H9 (cell line): ENCODE data around the gene AGO3. TPM values are rescaled to one million over a fixed set of nuclear protein-coding genes. Genes with fewer than 3 reads are reported as not detected.

ENCODE experiments used
- DNase-seq: peaks from one replicate; pipeline ENCODE4 v3.0.0-alpha.2; 2017
- H2AFZ ChIP-seq: one replicate; pipeline ENCODE4 v1.6.1; 2013; ENCODE audit warnings: mild to moderate bottlenecking, low read length, control low read depth, moderate library complexity
- H2AK5ac ChIP-seq: 2 replicates; pipeline ENCODE4 v1.6.1; 2013; ENCODE audit warnings: low read length, control low read depth, mixed read lengths; ENCODE audit not compliant: insufficient read length
- H2BK120ac ChIP-seq: one replicate; pipeline ENCODE4 v1.6.1; 2013; ENCODE audit warnings: low read depth, mild to moderate bottlenecking, low read length, control low read depth, inconsistent platforms; ENCODE audit not compliant: poor library complexity, severe bottlenecking
- H2BK12ac ChIP-seq: 2 replicates; pipeline ENCODE4 v1.6.1; 2013; ENCODE audit warnings: low read length, control low read depth, mixed read lengths, low read depth; ENCODE audit not compliant: insufficient read length
- H2BK15ac ChIP-seq: 2 replicates; pipeline ENCODE4 v1.6.1; 2013; ENCODE audit warnings: low read depth, low read length, control low read depth
- H2BK20ac ChIP-seq: one replicate; pipeline ENCODE4 v1.6.1; 2013; ENCODE audit warnings: low read depth, mild to moderate bottlenecking, low read length, control low read depth, inconsistent platforms; ENCODE audit not compliant: poor library complexity, severe bottlenecking
- H2BK5ac ChIP-seq: 2 replicates; pipeline ENCODE4 v1.6.1; 2013; ENCODE audit warnings: low read length, control low read depth, mixed read lengths; ENCODE audit not compliant: insufficient read length
- H3K14ac ChIP-seq: 2 replicates; pipeline ENCODE4 v1.6.1; 2013; ENCODE audit warnings: low read length, control low read depth; ENCODE audit not compliant: insufficient read depth
- H3K18ac ChIP-seq: 2 replicates; pipeline ENCODE4 v1.6.1; 2013; ENCODE audit warnings: low read depth, mild to moderate bottlenecking, mixed read lengths, low read length, control low read depth; ENCODE audit not compliant: insufficient read length
- H3K23ac ChIP-seq: 2 replicates; pipeline ENCODE4 v1.6.1; 2013; ENCODE audit warnings: low read length, control low read depth, mixed read lengths, low read depth; ENCODE audit not compliant: insufficient read length
- H3K23me2 ChIP-seq: 2 replicates; pipeline ENCODE4 v1.6.1; 2013; ENCODE audit warnings: low read depth, mild to moderate bottlenecking, mixed read lengths, low read length, control low read depth; ENCODE audit not compliant: insufficient read length, poor library complexity, severe bottlenecking
- H3K27ac ChIP-seq: 2 replicates; pipeline ENCODE4 v1.5.1; 2013; ENCODE audit warnings: low read length, control low read depth, mixed read lengths, low read depth; ENCODE audit not compliant: insufficient read length
- H3K27me3 ChIP-seq: 2 replicates; pipeline ENCODE4 v1.6.1; 2013; ENCODE audit warnings: low read length, control low read depth, inconsistent platforms; ENCODE audit not compliant: insufficient read depth
- H3K4ac ChIP-seq: 2 replicates; pipeline ENCODE4 v1.6.1; 2013; ENCODE audit warnings: low read depth, mild to moderate bottlenecking, control low read depth, inconsistent platforms, low read length, moderate library complexity
- H3K4me1 ChIP-seq: 2 replicates; pipeline ENCODE4 v1.6.1; 2013; ENCODE audit warnings: low read length, control low read depth, inconsistent platforms; ENCODE audit not compliant: insufficient read depth
- H3K4me2 ChIP-seq: 2 replicates; pipeline ENCODE4 v1.6.1; 2013; ENCODE audit warnings: low read length, control low read depth, mixed read lengths; ENCODE audit not compliant: insufficient read length, insufficient read depth
- H3K56ac ChIP-seq: 2 replicates; pipeline ENCODE4 v1.6.1; 2013; ENCODE audit warnings: low read depth, mild to moderate bottlenecking, mixed read lengths, low read length, control low read depth; ENCODE audit not compliant: insufficient read length
- H3K79me1 ChIP-seq: 2 replicates; pipeline ENCODE4 v1.6.1; 2013; ENCODE audit warnings: low read depth, mild to moderate bottlenecking, moderate library complexity, low read length, control low read depth, inconsistent platforms; ENCODE audit not compliant: insufficient read depth, poor library complexity, severe bottlenecking
- H3K79me2 ChIP-seq: 2 replicates; pipeline ENCODE4 v1.6.1; 2013; ENCODE audit warnings: low read length, control low read depth, inconsistent platforms; ENCODE audit not compliant: insufficient read depth
- H3K9ac ChIP-seq: 2 replicates; pipeline ENCODE4 v1.6.1; 2013; ENCODE audit warnings: low read length, control low read depth, mixed read lengths; ENCODE audit not compliant: insufficient read length; ENCODE audit errors: extremely low read depth
- H3K9me3 ChIP-seq: one replicate; pipeline ENCODE4 v1.6.1; 2013; ENCODE audit warnings: low read depth, low read length, inconsistent platforms; ENCODE audit not compliant: control insufficient read depth
- H3T11ph ChIP-seq: one replicate; pipeline ENCODE4 v1.6.1; 2013; ENCODE audit warnings: mild to moderate bottlenecking, low read length, control low read depth, inconsistent platforms
- H4K20me1 ChIP-seq: one replicate; pipeline ENCODE4 v1.6.1; 2013; ENCODE audit not compliant: control insufficient read depth, insufficient read length, insufficient read depth
- H4K5ac ChIP-seq: 2 replicates; pipeline ENCODE4 v1.6.1; 2013; ENCODE audit warnings: low read depth, mild to moderate bottlenecking, mixed read lengths, low read length, control low read depth; ENCODE audit not compliant: insufficient read length
- H4K8ac ChIP-seq: replicated peaks from 2 replicates; pipeline ENCODE4 v1.6.1; 2013; ENCODE audit warnings: low read length, control low read depth, mixed read lengths, low read depth; ENCODE audit not compliant: insufficient read length
- H4K91ac ChIP-seq: 2 replicates; pipeline ENCODE4 v1.6.1; 2013; ENCODE audit warnings: low read depth, mild to moderate bottlenecking, moderate library complexity, mixed read lengths, low read length, control low read depth; ENCODE audit not compliant: insufficient read length
- H3K27ac Mint-ChIP-seq, 3 experiments: 2 replicates in 2 of 3; 3 replicates in 1 of 3; pipeline ENCODE4 v1.8.0; 2020 to 2021; ENCODE audit warnings: mixed read lengths in 3 of 3, mild to moderate bottlenecking in 1 of 3, moderate library complexity in 1 of 3
- H3K27me3 Mint-ChIP-seq: 2 replicates; pipeline ENCODE4 v1.8.0; 2021; ENCODE audit warnings: low read depth, mild to moderate bottlenecking, moderate library complexity, mixed read lengths
- H3K36me3 Mint-ChIP-seq, 3 experiments: 2 replicates in 2 of 3; 3 replicates in 1 of 3; pipeline ENCODE4 v1.8.0; 2020 to 2021; ENCODE audit warnings: low read depth in 3 of 3, mixed read lengths in 3 of 3; ENCODE audit not compliant: insufficient read depth in 1 of 3
- H3K4me1 Mint-ChIP-seq, 2 experiments: 2 replicates each; pipeline ENCODE4 v1.8.0; 2020; ENCODE audit warnings: mixed read lengths in 2 of 2
- H3K4me3 Mint-ChIP-seq, 2 experiments: 2 replicates in 1 of 2; 3 replicates in 1 of 2; pipeline ENCODE4 v1.8.0; 2020 to 2021; ENCODE audit warnings: mild to moderate bottlenecking in 2 of 2, mixed read lengths in 2 of 2, moderate library complexity in 1 of 2
- H3K9me3 Mint-ChIP-seq, 2 experiments: 2 replicates in 1 of 2; 3 replicates in 1 of 2; pipeline ENCODE4 v1.8.0; 2020; ENCODE audit warnings: mild to moderate bottlenecking in 2 of 2, mixed read lengths in 2 of 2, moderate library complexity in 1 of 2
- CTCF ChIP-seq: fragments of 200-600 bp; sonication (generic); conservative IDR thresholded peaks from 3 replicates; pipeline ENCODE4 v1.8.0; 2021; ENCODE audit warnings: antibody characterized with exemption, mild to moderate bottlenecking
- total RNA-seq: library from RNA; stranded (reverse); gene quantifications from 2 replicates; pipeline ENCODE4 v1.2.1, GENCODE V29; 2021

Gene AGO3
- total RNA-seq, 1 experiment from 2014 or later: 27.0 TPM

DNA sequence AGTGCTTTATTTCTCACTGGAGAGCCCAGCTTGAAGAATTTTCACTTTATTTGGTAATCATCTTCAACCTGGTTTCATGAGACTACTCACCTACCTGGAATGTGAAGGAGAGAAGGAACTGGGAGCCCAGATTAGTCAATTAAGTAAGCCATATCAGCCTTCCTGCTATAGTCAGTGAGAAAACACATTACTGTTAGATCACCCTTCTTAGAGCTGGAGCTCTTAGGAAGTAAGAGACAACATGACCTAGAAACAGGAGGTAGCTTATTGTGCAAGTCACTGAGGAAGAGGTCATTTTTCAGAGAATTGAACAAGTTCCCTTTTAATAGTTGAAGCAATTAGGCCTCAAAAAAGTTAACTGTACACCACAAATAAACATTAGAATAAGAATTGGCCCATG is 103.8 kb downstream of the AGO3 start:
- Histone ChIP-seq H3K79me2 (no peaks in the 10 kb centered on the region), H3T11ph (no peak overlapping the region), H2BK120ac (no peak overlapping the region), H3K79me1 (no peaks in the 10 kb centered on the region), H2AK5ac (no peak overlapping the region), H3K4me1 (no peaks in the 10 kb centered on the region), H3K27me3 (no peaks in the 10 kb centered on the region), H3K9ac (no peak overlapping the region), H3K23ac (no peak overlapping the region), H4K20me1 (no peaks in the 10 kb centered on the region), H2BK5ac (no peak overlapping the region), H2BK20ac (no peak overlapping the region), H3K14ac (no peak overlapping the region), H3K56ac (no peak overlapping the region), H3K9me3 (no peaks in the 10 kb centered on the region), H3K27ac (no peak overlapping the region), H2BK15ac (no peak overlapping the region), H3K18ac (no peak overlapping the region), H2BK12ac (no peak overlapping the region), H2AFZ (no peak overlapping the region), H4K8ac (no peak overlapping the region), H3K23me2 (no peaks in the 10 kb centered on the region), H4K5ac (no peak overlapping the region), H3K4me2 (no peak overlapping the region), H4K91ac (no peak overlapping the region), H3K4ac (no peak overlapping the region)
- Mint-ChIP-seq H3K27me3 (no peaks in the 10 kb centered on the region), H3K4me1 (no peaks in the 10 kb centered on the region), H3K36me3 (peaks cover 9 to 27% (median 25%) of the 10 kb centered on the region in 3 experiments; a peak in 6 of 7 replicates), H3K4me3 (no peak overlapping the region), H3K9me3 (no peaks in the 10 kb centered on the region), H3K27ac (no peak overlapping the region)
- DNase-seq: no peak
- no peak for TF ChIP-seq CTCF
